HG03159 (cell line): ENCODE data around the gene BNC2.
"Not testable (repeated sequence)": the region's sequence is repeated elsewhere in the genome, so short reads cannot be mapped to it uniquely, and the experiment has no call there.

ENCODE experiments used
- ATAC-seq: cut with Tn5 transposase; IDR thresholded peaks from one replicate; pipeline ENCODE4 v1.9.1; 2021; ENCODE audit warnings: mild to moderate bottlenecking, moderate library complexity; ENCODE audit not compliant: unreplicated experiment

The BNC2 gene

GRCh38 chr9:16553869-16554540, 316.5 kb downstream of the BNC2 start:
- no peak for ATAC-seq

DNA sequence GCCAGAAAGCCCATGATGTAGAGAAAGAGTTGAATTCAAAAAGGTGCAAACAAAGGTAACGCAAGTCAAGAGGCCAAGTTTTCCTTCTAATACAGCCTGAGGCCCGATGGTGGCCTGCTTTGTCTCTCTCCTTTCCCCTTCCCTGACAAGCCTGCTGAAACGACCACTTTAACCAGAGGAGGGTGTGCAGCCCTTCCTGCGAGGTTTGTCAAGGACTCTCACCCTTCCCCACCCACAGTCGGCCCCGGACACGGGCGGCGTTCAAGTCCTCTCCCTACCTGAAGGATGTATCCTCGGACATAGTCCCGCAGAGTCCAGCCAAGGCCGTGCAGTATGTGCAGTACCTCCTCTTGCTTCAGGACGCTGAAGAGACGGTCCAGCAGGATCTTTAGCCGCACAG, 318.2 kb downstream of the BNC2 start:
- ATAC-seq: no peak

DNA sequence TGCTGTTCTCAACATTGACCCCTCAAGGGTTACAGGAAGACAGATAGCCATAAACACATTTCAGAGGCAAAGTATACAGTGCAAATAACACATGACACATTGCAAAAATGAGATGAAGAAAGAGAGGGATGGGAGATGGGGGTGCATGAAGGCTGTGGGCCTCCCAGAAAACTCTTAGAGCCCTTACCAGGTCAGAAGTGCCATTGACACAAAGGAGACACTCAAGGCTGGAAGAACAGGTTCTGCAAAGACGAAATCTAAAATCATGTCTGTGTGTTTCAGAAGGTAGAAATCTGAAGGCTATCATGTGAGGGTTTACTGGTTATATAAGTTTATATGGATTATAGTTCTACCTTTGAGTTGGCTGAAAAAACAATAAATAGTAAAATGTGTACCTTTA, 318.8 kb downstream of the BNC2 start:
- ATAC-seq: no peak

GRCh38 chr9:16545639-16546038, 324.8 kb downstream of the BNC2 start:
- ATAC-seq: no peak

- ATAC-seq: no peak
Measured at GRCh38 chr9:16544842-16545241, 325.6 kb downstream of the BNC2 start.

GRCh38 chr9:16543686-16544085, 326.8 kb downstream of the BNC2 start:
- ATAC-seq: no peak

DNA sequence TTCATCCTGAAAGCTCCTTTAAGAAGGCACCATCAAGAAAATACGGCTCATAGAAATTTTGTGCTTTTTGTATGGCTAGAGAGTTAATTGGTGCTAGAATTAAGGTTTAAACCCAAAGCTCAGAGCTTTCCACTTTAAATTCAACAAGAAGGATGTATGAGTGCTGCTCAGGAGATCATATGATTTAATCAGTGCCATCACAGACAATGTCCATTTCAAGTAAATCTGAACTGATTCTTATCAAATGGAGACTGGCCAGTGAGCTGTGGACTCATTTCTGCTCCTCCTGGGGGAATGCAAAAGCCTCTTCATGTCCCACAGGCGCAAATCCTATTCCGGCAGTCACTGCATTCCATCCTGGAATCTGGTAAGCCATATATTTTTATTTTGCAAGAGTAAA, 327.2 kb downstream of the BNC2 start:
- ATAC-seq: no peak

DNA sequence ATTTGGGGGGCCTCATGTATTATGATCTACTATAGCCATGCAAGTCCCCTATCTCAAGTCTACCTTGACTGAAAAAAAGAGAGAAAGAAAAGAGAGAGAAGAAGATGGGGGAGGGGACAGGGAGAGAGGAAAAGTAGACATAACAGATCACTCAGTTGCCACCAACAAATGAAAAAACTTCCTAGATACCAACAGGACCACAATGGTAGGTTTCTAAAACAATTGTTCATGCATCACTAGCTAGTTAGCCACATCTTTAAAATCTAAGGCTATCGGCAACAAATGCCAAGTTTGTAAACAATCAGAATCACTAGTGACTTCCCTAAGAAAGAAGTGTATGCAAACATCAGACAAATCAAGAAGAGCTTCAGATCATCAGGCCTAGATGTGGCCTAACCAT, 328.2 kb downstream of the BNC2 start:
- ATAC-seq: no peak

DNA sequence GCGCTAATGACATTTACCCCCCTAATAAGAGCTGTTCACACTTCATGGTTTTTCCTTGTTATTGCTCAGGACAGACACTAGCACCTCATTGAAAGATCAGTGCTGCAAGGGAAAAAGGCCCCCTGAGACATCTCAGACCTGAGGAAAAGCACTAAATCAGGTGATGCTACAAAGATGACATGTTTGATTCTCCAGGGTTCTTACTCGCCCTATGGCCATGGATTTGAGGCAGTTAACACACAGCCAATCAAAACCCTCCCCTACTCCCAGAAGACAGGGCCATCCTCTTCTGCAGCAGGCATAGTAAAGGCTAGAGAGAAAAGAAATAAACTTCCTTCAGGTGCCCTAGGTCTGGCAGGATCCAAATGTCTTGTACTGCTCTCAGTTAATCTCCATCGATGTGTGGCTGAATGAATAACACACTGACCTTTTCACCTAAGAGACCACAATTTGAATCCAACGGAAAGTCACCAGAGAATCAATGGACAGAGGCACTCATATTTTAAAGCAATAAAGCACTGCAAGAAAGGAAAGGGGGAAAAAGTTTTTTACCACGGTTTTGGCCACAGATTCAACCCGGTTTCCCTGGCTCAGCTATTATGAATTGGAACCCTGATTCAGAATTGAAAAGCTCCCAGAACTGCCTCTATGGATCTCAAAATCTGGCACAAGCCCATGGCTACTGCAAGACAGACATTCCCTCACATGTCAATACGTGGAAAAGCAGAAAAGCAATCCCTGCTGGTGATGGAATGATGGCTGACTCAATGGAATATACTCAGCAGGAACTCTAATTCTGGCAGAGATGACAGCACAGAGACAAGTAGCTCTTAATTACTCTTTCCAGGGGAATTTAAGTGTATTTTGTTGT, 329.5 kb downstream of the BNC2 start:
- ATAC-seq: no peak

DNA sequence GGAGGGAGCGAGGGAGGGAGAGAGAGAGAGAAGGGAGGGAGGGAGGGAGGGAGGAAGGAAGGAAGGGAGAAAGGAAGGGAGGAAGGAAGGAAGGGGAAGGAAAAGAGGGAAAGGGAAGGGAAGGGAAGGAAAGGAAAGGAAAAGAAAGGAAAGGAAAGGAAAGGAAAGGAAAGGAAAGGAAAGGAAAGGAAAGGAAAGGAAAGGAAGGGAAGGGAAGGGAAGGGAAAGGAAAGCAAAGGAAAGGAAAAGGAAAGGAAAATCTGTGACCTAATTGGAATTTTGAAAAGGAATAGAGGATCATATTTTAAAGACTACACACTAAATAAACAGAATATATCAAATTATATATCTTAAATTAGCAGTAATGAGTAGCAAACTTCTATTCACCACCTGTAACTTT, 330.8 kb downstream of the BNC2 start:
- not testable (repeated sequence) for ATAC-seq

DNA sequence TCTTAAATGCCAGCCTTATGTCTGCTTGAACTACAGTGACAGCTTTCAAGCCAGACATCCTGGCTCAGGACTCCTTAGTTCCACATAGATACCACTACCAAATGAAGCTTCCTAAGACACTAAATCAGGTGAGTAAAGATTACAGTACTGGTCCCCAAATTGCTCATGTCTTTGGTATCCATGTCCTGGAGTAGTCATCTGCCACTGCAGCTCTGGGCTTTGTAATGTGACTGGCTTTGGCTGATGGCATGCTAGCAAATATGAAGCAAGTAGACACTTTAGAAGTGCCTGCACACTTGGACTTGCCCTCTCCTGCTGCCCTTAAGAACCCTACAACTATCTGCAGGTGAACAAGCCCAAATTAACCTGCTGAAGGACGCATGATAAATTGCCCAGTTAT, 334.9 kb downstream of the BNC2 start:
- no peak for ATAC-seq

GRCh38 chr9:16532681-16533450, 337.6 kb downstream of the BNC2 start:
- ATAC-seq: no peak

GRCh38 chr9:16532272-16532671, 338.2 kb downstream of the BNC2 start:
- ATAC-seq: no peak

DNA sequence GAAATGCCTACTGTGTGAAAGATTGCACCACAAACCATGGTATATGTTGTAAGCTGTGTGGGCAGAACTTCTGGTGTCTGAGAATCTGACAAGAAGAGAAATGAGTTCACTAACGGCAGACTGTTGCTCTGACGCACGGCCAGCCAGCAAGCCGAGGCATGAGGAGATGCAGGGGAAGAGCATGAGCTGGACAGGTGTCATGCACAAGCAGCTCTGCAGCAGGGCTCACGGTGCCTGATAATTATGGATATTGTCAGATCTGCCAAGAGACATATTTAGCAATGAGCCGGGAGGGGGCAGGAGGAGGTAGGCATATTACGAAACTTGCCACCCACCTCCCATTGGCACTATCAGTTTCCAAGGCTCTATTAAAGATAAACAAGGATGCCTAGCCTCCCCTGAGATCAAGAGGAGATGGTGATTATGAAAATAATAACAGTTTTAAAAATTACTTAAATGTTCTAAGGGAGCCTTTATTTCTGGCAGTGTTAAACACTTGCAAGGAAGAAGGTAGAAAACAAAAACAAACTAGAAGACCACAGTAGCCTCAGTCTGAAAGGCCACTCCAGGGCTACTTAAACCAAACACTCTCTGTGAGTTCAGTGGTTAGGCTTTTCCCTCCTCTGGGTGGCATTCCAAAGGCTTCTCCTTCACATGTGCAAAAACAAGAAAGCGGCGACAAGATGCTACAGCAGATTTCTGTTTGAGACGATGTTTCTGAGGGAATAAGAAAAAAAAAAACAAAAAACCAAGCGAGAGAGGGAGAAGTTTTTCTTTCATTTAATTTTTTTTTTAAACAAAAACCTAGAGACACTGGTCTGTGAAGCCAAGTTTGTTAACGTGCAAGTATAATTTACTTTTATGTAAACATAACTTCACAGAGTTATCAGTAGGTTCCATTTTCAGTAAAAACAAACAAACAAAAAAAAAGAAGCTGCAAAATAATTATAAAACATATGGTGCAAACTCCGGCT, 339.5 kb downstream of the BNC2 start:
- ATAC-seq: no peak

DNA sequence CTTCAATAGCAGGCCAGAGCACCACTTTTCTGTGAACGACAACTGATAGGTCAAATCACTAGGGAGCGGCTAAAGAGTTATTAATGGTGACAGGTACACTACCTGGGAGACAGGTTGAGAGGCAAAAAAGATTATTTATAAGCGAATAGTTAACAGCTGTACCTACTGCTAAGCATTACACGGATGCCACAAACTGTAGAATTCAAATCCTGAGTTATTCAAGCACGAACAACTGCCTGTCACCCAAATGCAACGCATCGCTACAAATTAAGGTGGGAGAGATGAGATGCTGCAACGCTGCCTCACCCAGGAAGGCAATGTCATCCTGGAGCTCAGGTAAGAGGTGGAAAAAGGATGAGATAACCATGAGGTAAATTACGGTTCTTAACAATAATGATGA, 342.9 kb downstream of the BNC2 start:
- ATAC-seq: no peak

DNA sequence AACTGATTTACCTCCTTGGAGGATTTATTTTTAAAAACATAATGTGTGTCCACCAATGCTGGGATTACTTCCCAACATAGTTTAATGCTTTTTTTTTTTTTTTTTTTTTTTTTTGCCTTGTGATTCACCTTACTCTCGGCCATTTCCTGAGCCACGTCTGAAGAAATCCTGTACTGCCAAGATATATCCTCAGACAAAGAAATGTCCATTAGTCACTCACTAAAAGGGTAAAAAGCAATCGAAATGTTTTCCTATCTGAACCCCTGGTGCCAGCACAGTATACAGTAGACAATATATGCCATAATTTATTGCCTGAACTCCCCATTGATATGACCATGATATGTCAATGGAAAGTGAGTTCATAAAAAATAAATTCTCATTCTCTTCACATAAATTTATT, 344.1 kb downstream of the BNC2 start:
- ATAC-seq: no peak

DNA sequence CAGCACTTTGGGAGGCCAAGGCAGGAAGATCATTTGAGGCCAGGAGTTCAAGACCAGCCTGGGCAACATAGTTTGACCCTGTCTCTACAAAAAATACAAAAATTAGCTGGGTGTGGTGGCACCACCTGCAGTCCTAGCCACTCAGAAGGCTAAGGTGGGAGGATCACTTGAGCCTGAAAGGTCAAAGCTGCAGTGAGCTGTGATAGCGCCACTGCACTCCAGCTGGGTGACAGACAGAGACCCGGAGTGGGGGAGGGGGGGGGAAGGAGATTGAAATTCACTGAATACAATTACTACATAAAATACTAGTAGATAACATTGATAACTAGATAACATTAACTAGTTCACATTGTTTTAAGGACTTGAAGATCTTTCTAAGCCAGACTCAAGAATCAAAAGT, 345.6 kb downstream of the BNC2 start:
- no peak for ATAC-seq

- ATAC-seq: no peak
Measured at GRCh38 chr9:16524078-16524477, 346.4 kb downstream of the BNC2 start.

- no peak for ATAC-seq
Measured at GRCh38 chr9:16521868-16522411, 348.5 kb downstream of the BNC2 start.

GRCh38 chr9:16519001-16519400, 351.5 kb downstream of the BNC2 start:
- ATAC-seq: no peak
